ENCODE data around the gene RSF1. TPM values are rescaled to one million over a fixed set of nuclear protein-coding genes. Genes with fewer than 3 reads are reported as not detected.

The RSF1 gene
- total and polyA plus RNA-seq, 4 donors = 5.2 to 33.1 (median 13.4) TPM

DNA sequence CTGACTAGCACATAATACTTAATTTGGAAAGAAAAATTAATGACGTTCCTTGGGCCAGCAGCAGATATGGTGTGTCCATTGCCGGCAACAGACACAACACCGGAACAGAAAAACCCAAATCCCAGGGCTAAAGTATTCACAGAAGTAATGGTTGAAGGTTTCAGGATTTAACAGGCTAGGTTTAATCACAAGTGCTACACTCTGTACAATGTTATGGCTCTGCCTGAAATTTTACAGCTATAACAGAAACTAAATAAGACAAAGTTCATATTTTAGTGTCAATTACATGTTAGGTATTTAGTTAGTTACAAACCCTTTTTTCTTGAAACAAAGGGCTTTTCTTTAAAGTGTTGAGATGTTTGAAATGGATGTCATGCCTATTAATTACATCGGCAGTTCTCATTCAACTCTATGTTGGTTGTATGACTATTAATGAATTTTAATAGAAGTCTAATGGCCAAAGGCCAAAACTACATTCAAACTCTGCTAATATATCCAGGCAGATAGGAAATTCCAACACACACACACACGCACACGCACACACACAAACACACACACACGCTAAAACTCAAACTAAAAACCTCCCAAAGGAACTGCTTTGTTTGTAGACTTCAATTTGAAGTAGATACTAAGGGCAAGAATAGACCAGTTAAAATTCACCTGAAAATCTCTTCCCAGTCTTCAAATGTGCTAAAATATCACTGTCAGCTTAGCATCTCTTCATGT lies 155.1 kb downstream of the RSF1 start:
- Histone ChIP-seq H3K9ac (ENCODE audit: low read depth in 1 of 2, low read length in 2 of 2) (no peak overlapping the region), H3K9me3 (ENCODE audit: control insufficient read depth in 4 of 4, low read length in 3 of 4) (no peaks in the 10 kb centered on the region), H3K27me3 (ENCODE audit: control insufficient read depth in 4 of 4, insufficient read depth in 4 of 4, low read length in 3 of 4) (no peaks in the 10 kb centered on the region), H3K36me3 (ENCODE audit: control insufficient read depth in 4 of 4, insufficient read depth in 3 of 4, low read depth in 1 of 4, low read length in 3 of 4) (peaks cover 2 to 37% (median 22%) of the 10 kb centered on the region in 4 donors), H3K4me3 (ENCODE audit: low read depth in 1 of 3, low read length in 3 of 3) (no peak overlapping the region), H3K4me1 (ENCODE audit: control insufficient read depth in 4 of 4, insufficient read depth in 4 of 4, low read length in 3 of 4) (no peaks in the 10 kb centered on the region), H3K27ac (ENCODE audit: low read depth in 1 of 2, low read length in 2 of 2) (no peak overlapping the region)
- TF ChIP-seq YY1 (IDR thresholded peaks at IDR 0.05) (no peak), TAF1 (conservative IDR thresholded peaks at IDR 0.05) (no peak), GABPA (IDR thresholded peaks at IDR 0.05 in 1 of 2, conservative IDR thresholded peaks at IDR 0.05 in 1 of 2) (no peak)
- TF ChIP-seq, protein P1, sequence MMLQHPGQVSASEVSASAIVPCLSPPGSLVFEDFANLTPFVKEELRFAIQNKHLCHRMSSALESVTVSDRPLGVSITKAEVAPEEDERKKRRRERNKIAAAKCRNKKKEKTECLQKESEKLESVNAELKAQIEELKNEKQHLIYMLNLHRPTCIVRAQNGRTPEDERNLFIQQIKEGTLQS (IDR thresholded peaks at IDR 0.05) = no peak
- DNase-seq (ENCODE audit: low spot score) = no peak
- 84% methylated on average over 7 of the region's 7 CpGs for WGBS

DNA sequence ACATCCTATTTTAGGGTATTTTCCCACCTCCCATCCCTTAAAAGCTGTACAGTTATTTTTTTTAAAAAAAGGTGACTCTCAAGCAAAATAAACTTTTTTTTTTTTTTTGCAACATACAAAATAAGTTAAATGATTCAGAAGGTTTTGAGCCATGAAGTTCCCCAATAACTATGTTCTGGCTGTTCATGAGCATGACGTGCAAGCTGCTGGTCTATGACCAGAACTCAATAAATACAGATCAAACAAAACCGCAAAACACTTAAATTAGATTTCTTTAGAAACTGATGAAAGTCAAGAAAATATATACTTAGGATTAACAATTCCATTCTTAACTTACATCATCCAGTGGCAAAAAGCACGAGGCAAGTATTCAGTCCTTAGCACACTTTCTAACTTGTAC lies 158.9 kb downstream of the RSF1 start:
- Histone ChIP-seq H3K9ac (ENCODE audit: low read depth in 1 of 2, low read length in 2 of 2) (no peak overlapping the region), H3K4me1 (ENCODE audit: control insufficient read depth in 4 of 4, insufficient read depth in 4 of 4, low read length in 3 of 4) (no peaks in the 10 kb centered on the region), H3K9me3 (ENCODE audit: control insufficient read depth in 4 of 4, low read length in 3 of 4) (no peaks in the 10 kb centered on the region), H3K27me3 (ENCODE audit: control insufficient read depth in 4 of 4, insufficient read depth in 4 of 4, low read length in 3 of 4) (no peaks in the 10 kb centered on the region), H3K36me3 (ENCODE audit: control insufficient read depth in 4 of 4, insufficient read depth in 3 of 4, low read depth in 1 of 4, low read length in 3 of 4) (peaks cover 0 to 7% (median 2%) of the 10 kb centered on the region in 4 donors), H3K27ac (ENCODE audit: low read depth in 1 of 2, low read length in 2 of 2) (no peak overlapping the region), H3K4me3 (ENCODE audit: low read depth in 1 of 3, low read length in 3 of 3) (no peak overlapping the region)
- WGBS = 96% methylated on average over 3 of the region's 3 CpGs
- TF ChIP-seq HNF4A (conservative IDR thresholded peaks at IDR 0.05) (no peak), NR2F2 (IDR thresholded peaks at IDR 0.05) (no peak), SP1 (IDR thresholded peaks at IDR 0.05) (no peak), GABPA (IDR thresholded peaks at IDR 0.05 in 1 of 2, conservative IDR thresholded peaks at IDR 0.05 in 1 of 2) (no peak), YY1 (IDR thresholded peaks at IDR 0.05) (no peak)
- TF ChIP-seq, protein P1 (IDR thresholded peaks at IDR 0.05) = no peak
- TF ChIP-seq, protein P2, sequence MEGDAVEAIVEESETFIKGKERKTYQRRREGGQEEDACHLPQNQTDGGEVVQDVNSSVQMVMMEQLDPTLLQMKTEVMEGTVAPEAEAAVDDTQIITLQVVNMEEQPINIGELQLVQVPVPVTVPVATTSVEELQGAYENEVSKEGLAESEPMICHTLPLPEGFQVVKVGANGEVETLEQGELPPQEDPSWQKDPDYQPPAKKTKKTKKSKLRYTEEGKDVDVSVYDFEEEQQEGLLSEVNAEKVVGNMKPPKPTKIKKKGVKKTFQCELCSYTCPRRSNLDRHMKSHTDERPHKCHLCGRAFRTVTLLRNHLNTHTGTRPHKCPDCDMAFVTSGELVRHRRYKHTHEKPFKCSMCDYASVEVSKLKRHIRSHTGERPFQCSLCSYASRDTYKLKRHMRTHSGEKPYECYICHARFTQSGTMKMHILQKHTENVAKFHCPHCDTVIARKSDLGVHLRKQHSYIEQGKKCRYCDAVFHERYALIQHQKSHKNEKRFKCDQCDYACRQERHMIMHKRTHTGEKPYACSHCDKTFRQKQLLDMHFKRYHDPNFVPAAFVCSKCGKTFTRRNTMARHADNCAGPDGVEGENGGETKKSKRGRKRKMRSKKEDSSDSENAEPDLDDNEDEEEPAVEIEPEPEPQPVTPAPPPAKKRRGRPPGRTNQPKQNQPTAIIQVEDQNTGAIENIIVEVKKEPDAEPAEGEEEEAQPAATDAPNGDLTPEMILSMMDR (IDR thresholded peaks at IDR 0.05; ENCODE audit: low read depth, low read length, missing input control) = no peak
- TF ChIP-seq, protein P3, sequence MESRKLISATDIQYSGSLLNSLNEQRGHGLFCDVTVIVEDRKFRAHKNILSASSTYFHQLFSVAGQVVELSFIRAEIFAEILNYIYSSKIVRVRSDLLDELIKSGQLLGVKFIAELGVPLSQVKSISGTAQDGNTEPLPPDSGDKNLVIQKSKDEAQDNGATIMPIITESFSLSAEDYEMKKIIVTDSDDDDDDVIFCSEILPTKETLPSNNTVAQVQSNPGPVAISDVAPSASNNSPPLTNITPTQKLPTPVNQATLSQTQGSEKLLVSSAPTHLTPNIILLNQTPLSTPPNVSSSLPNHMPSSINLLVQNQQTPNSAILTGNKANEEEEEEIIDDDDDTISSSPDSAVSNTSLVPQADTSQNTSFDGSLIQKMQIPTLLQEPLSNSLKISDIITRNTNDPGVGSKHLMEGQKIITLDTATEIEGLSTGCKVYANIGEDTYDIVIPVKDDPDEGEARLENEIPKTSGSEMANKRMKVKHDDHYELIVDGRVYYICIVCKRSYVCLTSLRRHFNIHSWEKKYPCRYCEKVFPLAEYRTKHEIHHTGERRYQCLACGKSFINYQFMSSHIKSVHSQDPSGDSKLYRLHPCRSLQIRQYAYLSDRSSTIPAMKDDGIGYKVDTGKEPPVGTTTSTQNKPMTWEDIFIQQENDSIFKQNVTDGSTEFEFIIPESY (IDR thresholded peaks at IDR 0.05) = no peak
- no peak for DNase-seq (ENCODE audit: low spot score)

DNA sequence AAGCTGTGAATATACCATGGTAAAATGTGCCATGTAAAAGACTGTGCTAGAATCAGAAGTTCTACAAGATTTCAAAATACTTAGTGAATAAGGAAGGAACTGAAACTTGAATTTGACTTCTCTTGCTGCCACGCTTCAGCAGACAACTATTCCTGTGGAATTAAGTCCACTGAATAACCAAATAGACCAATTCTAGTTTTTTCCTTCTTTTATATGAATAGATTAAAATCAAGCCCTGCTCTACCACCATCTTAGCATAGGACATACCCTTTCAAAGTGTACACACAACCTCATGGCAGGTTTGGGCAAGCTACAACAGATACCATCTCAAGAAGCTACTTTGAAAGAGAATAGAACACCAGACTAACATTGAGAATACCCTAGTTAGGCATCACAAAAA lies 159.6 kb downstream of the RSF1 start:
- 93% methylated on average over 1 of the region's 1 CpG for WGBS
- H3K27ac ChIP-seq (ENCODE audit: low read depth in 1 of 2, low read length in 2 of 2) = no peak overlapping the region
- no peak for TF ChIP-seq GABPA (IDR thresholded peaks at IDR 0.05 in 1 of 2, conservative IDR thresholded peaks at IDR 0.05 in 1 of 2)
- TF ChIP-seq, protein P3 (IDR thresholded peaks at IDR 0.05) = no peak
- TF ChIP-seq SP1 (IDR thresholded peaks at IDR 0.05) = no peak
- no peak for TF ChIP-seq JUND (IDR thresholded peaks at IDR 0.05)
- no peak for TF ChIP-seq FOXA1 (IDR thresholded peaks at IDR 0.05)
- TF ChIP-seq, protein P2 (IDR thresholded peaks at IDR 0.05; ENCODE audit: low read depth, low read length, missing input control) = no peak
- TF ChIP-seq, protein P4, sequence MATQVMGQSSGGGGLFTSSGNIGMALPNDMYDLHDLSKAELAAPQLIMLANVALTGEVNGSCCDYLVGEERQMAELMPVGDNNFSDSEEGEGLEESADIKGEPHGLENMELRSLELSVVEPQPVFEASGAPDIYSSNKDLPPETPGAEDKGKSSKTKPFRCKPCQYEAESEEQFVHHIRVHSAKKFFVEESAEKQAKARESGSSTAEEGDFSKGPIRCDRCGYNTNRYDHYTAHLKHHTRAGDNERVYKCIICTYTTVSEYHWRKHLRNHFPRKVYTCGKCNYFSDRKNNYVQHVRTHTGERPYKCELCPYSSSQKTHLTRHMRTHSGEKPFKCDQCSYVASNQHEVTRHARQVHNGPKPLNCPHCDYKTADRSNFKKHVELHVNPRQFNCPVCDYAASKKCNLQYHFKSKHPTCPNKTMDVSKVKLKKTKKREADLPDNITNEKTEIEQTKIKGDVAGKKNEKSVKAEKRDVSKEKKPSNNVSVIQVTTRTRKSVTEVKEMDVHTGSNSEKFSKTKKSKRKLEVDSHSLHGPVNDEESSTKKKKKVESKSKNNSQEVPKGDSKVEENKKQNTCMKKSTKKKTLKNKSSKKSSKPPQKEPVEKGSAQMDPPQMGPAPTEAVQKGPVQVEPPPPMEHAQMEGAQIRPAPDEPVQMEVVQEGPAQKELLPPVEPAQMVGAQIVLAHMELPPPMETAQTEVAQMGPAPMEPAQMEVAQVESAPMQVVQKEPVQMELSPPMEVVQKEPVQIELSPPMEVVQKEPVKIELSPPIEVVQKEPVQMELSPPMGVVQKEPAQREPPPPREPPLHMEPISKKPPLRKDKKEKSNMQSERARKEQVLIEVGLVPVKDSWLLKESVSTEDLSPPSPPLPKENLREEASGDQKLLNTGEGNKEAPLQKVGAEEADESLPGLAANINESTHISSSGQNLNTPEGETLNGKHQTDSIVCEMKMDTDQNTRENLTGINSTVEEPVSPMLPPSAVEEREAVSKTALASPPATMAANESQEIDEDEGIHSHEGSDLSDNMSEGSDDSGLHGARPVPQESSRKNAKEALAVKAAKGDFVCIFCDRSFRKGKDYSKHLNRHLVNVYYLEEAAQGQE (IDR thresholded peaks at IDR 0.05) = no peak

More for the DNA sequence above, 159.6 kb downstream of the RSF1 start:
- no peaks in the 10 kb centered on the region for H3K9me3 ChIP-seq (ENCODE audit: control insufficient read depth in 4 of 4, low read length in 3 of 4)
- no peak for DNase-seq (ENCODE audit: low spot score)
- no peaks in the 10 kb centered on the region for H3K4me1 ChIP-seq (ENCODE audit: control insufficient read depth in 4 of 4, insufficient read depth in 4 of 4, low read length in 3 of 4)
- peaks cover 0 to 7% (median 2%) of the 10 kb centered on the region in 4 donors for H3K36me3 ChIP-seq (ENCODE audit: control insufficient read depth in 4 of 4, insufficient read depth in 3 of 4, low read depth in 1 of 4, low read length in 3 of 4)
- H3K4me3 ChIP-seq (ENCODE audit: low read depth in 1 of 3, low read length in 3 of 3) = no peak overlapping the region
- no peaks in the 10 kb centered on the region for H3K27me3 ChIP-seq (ENCODE audit: control insufficient read depth in 4 of 4, insufficient read depth in 4 of 4, low read length in 3 of 4)
- H3K9ac ChIP-seq (ENCODE audit: low read depth in 1 of 2, low read length in 2 of 2) = no peak overlapping the region
